Measurements from ENCODE around the gene OTP. TPM values are rescaled to one million over a fixed set of nuclear protein-coding genes. Genes with fewer than 3 reads are reported as not detected.
A peak's percentile ranks its signal among the peaks of the same experiment; 100 is the strongest.

OTP gene
- total and polyA plus RNA-seq, 2 donors from 2014 or later: not detected

DNA sequence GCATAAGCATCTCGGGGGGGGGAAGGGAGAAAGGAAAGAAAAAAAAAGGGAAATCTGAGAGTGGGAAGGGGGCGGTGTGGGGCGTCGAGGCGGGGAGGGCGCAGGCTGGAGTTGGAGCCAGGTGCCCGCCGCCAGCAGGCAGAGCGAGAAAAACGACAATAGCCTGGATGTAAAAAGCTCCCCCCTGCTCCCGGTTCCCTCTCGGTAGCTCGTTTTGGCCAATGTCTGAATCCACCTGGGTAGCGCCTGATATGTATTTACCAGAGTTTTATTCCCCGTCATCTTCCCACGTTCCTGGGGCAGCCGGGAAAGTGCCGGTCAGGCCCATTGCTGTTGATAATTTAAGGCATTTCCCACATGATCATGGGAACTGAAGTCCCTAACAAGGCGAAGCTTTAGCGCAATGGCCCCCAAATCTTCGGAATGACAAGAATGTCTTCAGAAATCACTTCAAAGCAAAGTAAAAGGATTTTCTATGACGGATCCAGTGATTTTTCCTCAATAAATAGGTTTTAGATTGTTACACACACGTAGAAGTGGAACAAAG lies 3.0 kb upstream of the OTP start:
- H3K4me3 ChIP-seq (ENCODE audit: low read length in 3 of 3): no peak overlapping the region
- intact Hi-C loops (cut with DNase I): no loop called here
- FAIRE-seq: no peak
- no peaks in the 10 kb centered on the region for H3K36me3 ChIP-seq (ENCODE audit: control insufficient read depth in 2 of 3, insufficient read depth in 3 of 3, low read length in 3 of 3)
- no peak for TF ChIP-seq CTCF (IDR thresholded peaks at IDR 0.05; ENCODE audit: borderline replicate concordance, extremely low read depth, insufficient read depth)
- peaks cover 0 to 4% (median 0%) of the 10 kb centered on the region in 3 donors for H3K4me1 ChIP-seq (ENCODE audit: control insufficient read depth in 2 of 3, insufficient read depth in 2 of 3, low read depth in 1 of 3, low read length in 3 of 3)
- H3K27me3 ChIP-seq (ENCODE audit: control insufficient read depth, insufficient read depth, low read length): peaks cover 80% of the 10 kb centered on the region
- no peak overlapping the region for H3K27ac ChIP-seq (ENCODE audit: low read depth in 2 of 2, low read length in 2 of 2)
- H3K9me3 ChIP-seq (ENCODE audit: control insufficient read depth in 2 of 3, insufficient read depth in 1 of 3, low read length in 3 of 3): no peaks in the 10 kb centered on the region
- no peak for DNase-seq
- no peak overlapping the region for H3K9ac ChIP-seq (ENCODE audit: low read length in 3 of 3)

- Histone ChIP-seq H3K4me3 (ENCODE audit: low read length in 3 of 3) (no peak overlapping the region), H3K27me3 (ENCODE audit: control insufficient read depth, insufficient read depth, low read length) (peaks cover 80% of the 10 kb centered on the region), H3K4me1 (ENCODE audit: control insufficient read depth in 2 of 3, insufficient read depth in 2 of 3, low read depth in 1 of 3, low read length in 3 of 3) (peaks cover 0 to 4% (median 0%) of the 10 kb centered on the region in 3 donors), H3K9ac (ENCODE audit: low read length in 3 of 3) (no peak overlapping the region), H3K9me3 (ENCODE audit: control insufficient read depth in 2 of 3, insufficient read depth in 1 of 3, low read length in 3 of 3) (no peaks in the 10 kb centered on the region), H3K36me3 (ENCODE audit: control insufficient read depth in 2 of 3, insufficient read depth in 3 of 3, low read length in 3 of 3) (no peaks in the 10 kb centered on the region), H3K27ac (ENCODE audit: low read depth in 2 of 2, low read length in 2 of 2) (no peak overlapping the region)
- FAIRE-seq (no peak), DNase-seq (peak in 3 of 5 donors; percentile 13 to 61 (median 48))
- intact Hi-C loops (cut with DNase I): no loop called here
- no peak for TF ChIP-seq CTCF (IDR thresholded peaks at IDR 0.05; ENCODE audit: borderline replicate concordance, extremely low read depth, insufficient read depth)
Measured at GRCh38 chr5:77640589-77641396, 2.3 kb upstream of the OTP start.

GRCh38 chr5:77638763-77639671 lies 504 bp upstream of the OTP start:
- intact Hi-C loops (cut with DNase I): no loop called here
- no peak for TF ChIP-seq CTCF (IDR thresholded peaks at IDR 0.05; ENCODE audit: borderline replicate concordance, extremely low read depth, insufficient read depth)
- H3K36me3 ChIP-seq (ENCODE audit: control insufficient read depth in 2 of 3, insufficient read depth in 3 of 3, low read length in 3 of 3): no peaks in the 10 kb centered on the region
- FAIRE-seq: no peak
- peak in 4 of 5 donors; percentile 52 to 66 (median 56) for DNase-seq
- H3K9ac ChIP-seq (ENCODE audit: low read length in 3 of 3): no peak overlapping the region
- H3K27me3 ChIP-seq (ENCODE audit: control insufficient read depth, insufficient read depth, low read length): peaks cover 87% of the 10 kb centered on the region
- H3K4me1 ChIP-seq (ENCODE audit: control insufficient read depth in 2 of 3, insufficient read depth in 2 of 3, low read depth in 1 of 3, low read length in 3 of 3): no peaks in the 10 kb centered on the region
- H3K9me3 ChIP-seq (ENCODE audit: control insufficient read depth in 2 of 3, insufficient read depth in 1 of 3, low read length in 3 of 3): peaks cover 0 to 3% (median 0%) of the 10 kb centered on the region in 3 donors
- H3K27ac ChIP-seq (ENCODE audit: low read depth in 2 of 2, low read length in 2 of 2): no peak overlapping the region
- no peak overlapping the region for H3K4me3 ChIP-seq (ENCODE audit: low read length in 3 of 3)

Data from kidney (tissue), 14 donors.